Measurements from ENCODE around the gene HTRA2. TPM values are rescaled to one million over a fixed set of nuclear protein-coding genes. Genes with fewer than 3 reads are reported as not detected.

Gene HTRA2
- total RNA-seq, 1 experiment from 2014 or later, result 24.9 TPM

DNA sequence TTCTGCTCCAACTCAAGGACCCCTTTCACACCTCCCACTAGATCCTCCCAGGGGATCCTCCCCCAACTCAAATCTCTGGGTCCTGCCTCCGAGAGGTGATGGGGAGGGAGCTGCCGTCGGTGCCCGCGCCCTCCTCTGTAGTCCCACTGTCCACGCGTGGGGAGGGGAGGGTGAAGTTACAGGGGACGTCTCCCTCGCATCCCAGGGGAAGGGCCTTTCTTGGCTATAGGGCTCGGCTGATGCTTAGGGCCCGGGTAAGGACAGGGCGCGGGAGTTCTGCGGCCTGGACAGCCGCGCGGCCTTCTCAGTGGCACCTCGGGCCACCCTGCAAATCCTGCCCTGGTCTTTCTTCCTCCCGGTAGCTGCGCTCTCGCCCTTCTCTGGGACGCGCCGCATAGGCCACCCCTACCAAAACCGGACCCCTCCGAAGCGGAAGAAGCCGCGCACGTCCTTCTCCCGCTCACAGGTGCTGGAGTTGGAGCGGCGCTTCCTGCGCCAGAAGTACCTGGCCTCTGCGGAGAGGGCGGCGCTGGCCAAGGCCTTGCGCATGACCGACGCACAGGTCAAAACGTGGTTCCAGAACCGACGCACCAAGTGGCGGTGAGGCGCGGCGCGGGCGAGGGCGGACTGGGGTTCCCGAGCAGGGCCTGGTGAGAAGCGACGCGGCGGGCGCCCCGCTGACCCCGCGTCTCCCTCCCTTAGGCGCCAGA, 14.3 kb upstream of the HTRA2 start:
- no peak overlapping the region for H2BK20ac ChIP-seq (ENCODE audit: low read depth, low read length, poor library complexity, severe bottlenecking)
- H3K4me3 Mint-ChIP-seq, result peak overlapping the region; percentile 51 to 78
- no peaks in the 10 kb centered on the region for H3K79me1 ChIP-seq (ENCODE audit: insufficient read depth, low read depth, low read length, poor library complexity, severe bottlenecking)
- no peak overlapping the region for H3K27ac Mint-ChIP-seq
- H2BK5ac ChIP-seq (ENCODE audit: insufficient read length, low read length), result no peak overlapping the region
- no peak overlapping the region for H2BK15ac ChIP-seq (ENCODE audit: low read depth, low read length)
- H4K8ac ChIP-seq (replicated peaks; ENCODE audit: insufficient read length, low read depth, low read length), result no peak overlapping the region
- no peak overlapping the region for H3K23ac ChIP-seq (ENCODE audit: insufficient read length, low read depth, low read length)
- H3K27me3 ChIP-seq (ENCODE audit: insufficient read depth, low read length), result peaks cover 86% of the 10 kb centered on the region
- H3K9ac ChIP-seq (ENCODE audit: extremely low read depth, insufficient read length, low read length), result no peak overlapping the region
- no peak overlapping the region for H3K18ac ChIP-seq (ENCODE audit: insufficient read length, low read depth, low read length)
- H4K5ac ChIP-seq (ENCODE audit: insufficient read length, low read depth, low read length), result no peak overlapping the region
- H2BK120ac ChIP-seq (ENCODE audit: low read depth, low read length, poor library complexity, severe bottlenecking), result no peak overlapping the region
- H3T11ph ChIP-seq (ENCODE audit: low read length), result no peak overlapping the region
- peaks cover 5 to 8% (median 6%) of the 10 kb centered on the region in 3 experiments; a peak in 6 of 7 replicates for H3K36me3 Mint-ChIP-seq (ENCODE audit: insufficient read depth in 1 of 3, low read depth in 3 of 3)
- no peak overlapping the region for H4K91ac ChIP-seq (ENCODE audit: insufficient read length, low read depth, low read length)
- H2BK12ac ChIP-seq (ENCODE audit: insufficient read length, low read depth, low read length), result no peak overlapping the region
- peaks cover 98% of the 10 kb centered on the region for H3K27me3 Mint-ChIP-seq (ENCODE audit: low read depth)
- H3K27ac ChIP-seq (ENCODE audit: insufficient read length, low read depth, low read length), result no peak overlapping the region
- no peak overlapping the region for H3K4ac ChIP-seq (ENCODE audit: low read depth, low read length)
- no peak overlapping the region for H2AFZ ChIP-seq (ENCODE audit: low read length)
- TF ChIP-seq, protein P1, sequence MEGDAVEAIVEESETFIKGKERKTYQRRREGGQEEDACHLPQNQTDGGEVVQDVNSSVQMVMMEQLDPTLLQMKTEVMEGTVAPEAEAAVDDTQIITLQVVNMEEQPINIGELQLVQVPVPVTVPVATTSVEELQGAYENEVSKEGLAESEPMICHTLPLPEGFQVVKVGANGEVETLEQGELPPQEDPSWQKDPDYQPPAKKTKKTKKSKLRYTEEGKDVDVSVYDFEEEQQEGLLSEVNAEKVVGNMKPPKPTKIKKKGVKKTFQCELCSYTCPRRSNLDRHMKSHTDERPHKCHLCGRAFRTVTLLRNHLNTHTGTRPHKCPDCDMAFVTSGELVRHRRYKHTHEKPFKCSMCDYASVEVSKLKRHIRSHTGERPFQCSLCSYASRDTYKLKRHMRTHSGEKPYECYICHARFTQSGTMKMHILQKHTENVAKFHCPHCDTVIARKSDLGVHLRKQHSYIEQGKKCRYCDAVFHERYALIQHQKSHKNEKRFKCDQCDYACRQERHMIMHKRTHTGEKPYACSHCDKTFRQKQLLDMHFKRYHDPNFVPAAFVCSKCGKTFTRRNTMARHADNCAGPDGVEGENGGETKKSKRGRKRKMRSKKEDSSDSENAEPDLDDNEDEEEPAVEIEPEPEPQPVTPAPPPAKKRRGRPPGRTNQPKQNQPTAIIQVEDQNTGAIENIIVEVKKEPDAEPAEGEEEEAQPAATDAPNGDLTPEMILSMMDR (conservative IDR thresholded peaks at IDR 0.05), result no peak
- no peak overlapping the region for H3K14ac ChIP-seq (ENCODE audit: insufficient read depth, low read length)
- peak; percentile 78 for DNase-seq
- H3K79me2 ChIP-seq (ENCODE audit: insufficient read depth, low read length), result no peaks in the 10 kb centered on the region
- H3K9me3 Mint-ChIP-seq, result peaks cover 13 to 17% of the 10 kb centered on the region in 2 experiments
- H4K20me1 ChIP-seq (ENCODE audit: control insufficient read depth, insufficient read depth, insufficient read length), result no peaks in the 10 kb centered on the region
- H3K4me1 Mint-ChIP-seq, result peaks cover 12 to 14% of the 10 kb centered on the region in 2 experiments
- no peak overlapping the region for H2AK5ac ChIP-seq (ENCODE audit: insufficient read length, low read length)
- no CpG with 5 or more reads among the region's 60 CpGs for WGBS (ENCODE audit: extremely low coverage, insufficient read length, low lambda C conversion rate)
- H3K9me3 ChIP-seq (ENCODE audit: control insufficient read depth, low read depth, low read length), result no peaks in the 10 kb centered on the region
- no peak overlapping the region for H3K56ac ChIP-seq (ENCODE audit: insufficient read length, low read depth, low read length)
- H3K23me2 ChIP-seq (ENCODE audit: insufficient read length, low read depth, low read length, poor library complexity, severe bottlenecking), result peaks cover 19% of the 10 kb centered on the region
- peak overlapping the region; percentile 49 for H3K4me2 ChIP-seq (ENCODE audit: insufficient read depth, insufficient read length, low read length)
- no peaks in the 10 kb centered on the region for H3K4me1 ChIP-seq (ENCODE audit: insufficient read depth, low read length)
